WTC11 (cell line): ENCODE measurements around the gene YLPM1.

Experiments
- ATF3 ChIP-seq: sonication (generic); formaldehyde crosslinking; conservative IDR thresholded peaks from 2 replicates; pipeline ENCODE4 v1.8.1; 2022; ENCODE audit warnings: mild to moderate bottlenecking, missing genetic modification reagents
- ATF6 ChIP-seq: sonication (generic); formaldehyde crosslinking; IDR thresholded peaks from 2 replicates; pipeline ENCODE4 v1.8.1; 2023; ENCODE audit warnings: mild to moderate bottlenecking, missing genetic modification reagents
- FOXJ3 ChIP-seq: sonication (generic); formaldehyde crosslinking; IDR thresholded peaks from 2 replicates; pipeline ENCODE4 v1.9.0; 2021; ENCODE audit warnings: missing genetic modification reagents, mild to moderate bottlenecking, borderline replicate concordance
- MAX ChIP-seq: sonication (generic); formaldehyde crosslinking; IDR thresholded peaks from 2 replicates; pipeline ENCODE4 v1.8.0; 2022; ENCODE audit warnings: mild to moderate bottlenecking, missing genetic modification reagents

- TF ChIP-seq FOXJ3 (CRISPR knock-in tag) (no peak), ATF6 (no peak), MAX (CRISPR knock-in tag) (no peak), ATF3 (no peak)
Observed at GRCh38 chr14:74834692-74835392, 71.7 kb downstream of the YLPM1 start.
